Measurements from ENCODE around the gene NFIX. TPM values are rescaled to one million over a fixed set of nuclear protein-coding genes. Genes with fewer than 3 reads are reported as not detected.

NFIX gene
- total and polyA plus RNA-seq, 2 experiments from 2014 or later, result 0.06 to 0.14 TPM

DNA sequence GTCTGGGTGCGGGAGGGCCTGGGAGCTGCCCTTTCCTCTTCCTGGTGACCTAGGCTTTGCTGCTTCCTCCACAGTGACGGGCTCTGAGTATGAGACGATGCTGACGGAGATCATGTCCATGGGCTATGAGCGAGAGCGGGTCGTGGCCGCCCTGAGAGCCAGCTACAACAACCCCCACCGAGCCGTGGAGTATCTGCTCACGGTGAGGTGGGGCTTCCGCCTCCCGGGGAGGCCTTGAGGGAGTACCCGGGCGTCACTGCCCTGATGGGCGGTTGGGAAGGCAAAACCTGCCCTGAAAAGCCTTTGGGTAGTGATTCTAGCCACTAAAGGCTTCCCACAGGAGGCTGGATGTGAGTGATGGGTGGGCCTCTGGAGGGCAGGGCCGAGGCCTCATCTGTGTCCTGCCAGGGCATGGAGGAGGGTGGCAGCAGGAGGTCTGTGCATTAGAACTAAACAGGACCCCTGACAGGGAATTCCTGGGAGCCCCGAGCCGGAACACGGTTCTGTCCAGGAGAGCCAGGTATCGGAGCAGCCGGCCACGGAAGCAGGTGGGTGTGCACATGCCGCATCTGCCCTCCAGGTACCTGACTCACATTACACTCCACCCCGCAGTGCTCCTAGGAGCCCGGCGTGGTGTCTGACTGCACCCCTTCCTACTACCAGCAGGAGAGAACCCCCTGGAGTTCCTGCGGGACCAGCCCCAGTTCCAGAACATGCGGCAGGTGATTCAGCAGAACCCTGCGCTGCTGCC is 46.5 kb upstream of the NFIX start:
- no peak overlapping the region for H3K4me3 ChIP-seq
- peaks cover 18% of the 10 kb centered on the region for H3K79me2 ChIP-seq (replicated peaks; ENCODE audit: insufficient read depth)
- H3K27me3 ChIP-seq (ENCODE audit: insufficient read depth), result no peaks in the 10 kb centered on the region
- H3K4me3 Mint-ChIP-seq, result no peak overlapping the region
- no peak overlapping the region for H3K4me2 ChIP-seq
- ATAC-seq (no peak), DNase-seq (ENCODE audit: low spot score) (no peak)
- H3K9me3 Mint-ChIP-seq, result no peaks in the 10 kb centered on the region; the same call in 1 of the 3 replicates
- TF ChIP-seq, protein P1, sequence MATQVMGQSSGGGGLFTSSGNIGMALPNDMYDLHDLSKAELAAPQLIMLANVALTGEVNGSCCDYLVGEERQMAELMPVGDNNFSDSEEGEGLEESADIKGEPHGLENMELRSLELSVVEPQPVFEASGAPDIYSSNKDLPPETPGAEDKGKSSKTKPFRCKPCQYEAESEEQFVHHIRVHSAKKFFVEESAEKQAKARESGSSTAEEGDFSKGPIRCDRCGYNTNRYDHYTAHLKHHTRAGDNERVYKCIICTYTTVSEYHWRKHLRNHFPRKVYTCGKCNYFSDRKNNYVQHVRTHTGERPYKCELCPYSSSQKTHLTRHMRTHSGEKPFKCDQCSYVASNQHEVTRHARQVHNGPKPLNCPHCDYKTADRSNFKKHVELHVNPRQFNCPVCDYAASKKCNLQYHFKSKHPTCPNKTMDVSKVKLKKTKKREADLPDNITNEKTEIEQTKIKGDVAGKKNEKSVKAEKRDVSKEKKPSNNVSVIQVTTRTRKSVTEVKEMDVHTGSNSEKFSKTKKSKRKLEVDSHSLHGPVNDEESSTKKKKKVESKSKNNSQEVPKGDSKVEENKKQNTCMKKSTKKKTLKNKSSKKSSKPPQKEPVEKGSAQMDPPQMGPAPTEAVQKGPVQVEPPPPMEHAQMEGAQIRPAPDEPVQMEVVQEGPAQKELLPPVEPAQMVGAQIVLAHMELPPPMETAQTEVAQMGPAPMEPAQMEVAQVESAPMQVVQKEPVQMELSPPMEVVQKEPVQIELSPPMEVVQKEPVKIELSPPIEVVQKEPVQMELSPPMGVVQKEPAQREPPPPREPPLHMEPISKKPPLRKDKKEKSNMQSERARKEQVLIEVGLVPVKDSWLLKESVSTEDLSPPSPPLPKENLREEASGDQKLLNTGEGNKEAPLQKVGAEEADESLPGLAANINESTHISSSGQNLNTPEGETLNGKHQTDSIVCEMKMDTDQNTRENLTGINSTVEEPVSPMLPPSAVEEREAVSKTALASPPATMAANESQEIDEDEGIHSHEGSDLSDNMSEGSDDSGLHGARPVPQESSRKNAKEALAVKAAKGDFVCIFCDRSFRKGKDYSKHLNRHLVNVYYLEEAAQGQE (IDR thresholded peaks at IDR 0.05; ENCODE audit: unreplicated experiment), result no peak
- no peak for TF ChIP-seq POLR2AphosphoS5 (IDR thresholded peaks at IDR 0.05; ENCODE audit: low read depth)
- TF ChIP-seq, protein P2, sequence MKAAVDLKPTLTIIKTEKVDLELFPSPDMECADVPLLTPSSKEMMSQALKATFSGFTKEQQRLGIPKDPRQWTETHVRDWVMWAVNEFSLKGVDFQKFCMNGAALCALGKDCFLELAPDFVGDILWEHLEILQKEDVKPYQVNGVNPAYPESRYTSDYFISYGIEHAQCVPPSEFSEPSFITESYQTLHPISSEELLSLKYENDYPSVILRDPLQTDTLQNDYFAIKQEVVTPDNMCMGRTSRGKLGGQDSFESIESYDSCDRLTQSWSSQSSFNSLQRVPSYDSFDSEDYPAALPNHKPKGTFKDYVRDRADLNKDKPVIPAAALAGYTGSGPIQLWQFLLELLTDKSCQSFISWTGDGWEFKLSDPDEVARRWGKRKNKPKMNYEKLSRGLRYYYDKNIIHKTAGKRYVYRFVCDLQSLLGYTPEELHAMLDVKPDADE (IDR thresholded peaks at IDR 0.05), result no peak
- peaks cover 22% of the 10 kb centered on the region for H3K4me1 Mint-ChIP-seq
- H2AFZ ChIP-seq, result no peak overlapping the region
- H3K4me1 ChIP-seq (ENCODE audit: insufficient read depth), result peaks cover 18% of the 10 kb centered on the region
- H3F3A ChIP-seq (replicated peaks; ENCODE audit: low read depth), result peaks cover 35% of the 10 kb centered on the region
- H3K36me3 Mint-ChIP-seq (ENCODE audit: low read depth), result peaks cover 88% of the 10 kb centered on the region
- H3K27me3 Mint-ChIP-seq (ENCODE audit: insufficient read depth, low read depth, poor library complexity), result peaks cover 31% of the 10 kb centered on the region
- no peak overlapping the region for H3K27ac Mint-ChIP-seq
- H3K36me3 ChIP-seq (ENCODE audit: insufficient read depth), result peaks cover 24% of the 10 kb centered on the region
- no peak overlapping the region for H3K27ac ChIP-seq (ENCODE audit: low read depth)
- peaks cover 11% of the 10 kb centered on the region; the same call in 1 of the 2 replicates for H4K20me1 ChIP-seq (replicated peaks; ENCODE audit: insufficient read depth)
- H3K9me2 ChIP-seq (ENCODE audit: insufficient read depth), result no peaks in the 10 kb centered on the region

DNA sequence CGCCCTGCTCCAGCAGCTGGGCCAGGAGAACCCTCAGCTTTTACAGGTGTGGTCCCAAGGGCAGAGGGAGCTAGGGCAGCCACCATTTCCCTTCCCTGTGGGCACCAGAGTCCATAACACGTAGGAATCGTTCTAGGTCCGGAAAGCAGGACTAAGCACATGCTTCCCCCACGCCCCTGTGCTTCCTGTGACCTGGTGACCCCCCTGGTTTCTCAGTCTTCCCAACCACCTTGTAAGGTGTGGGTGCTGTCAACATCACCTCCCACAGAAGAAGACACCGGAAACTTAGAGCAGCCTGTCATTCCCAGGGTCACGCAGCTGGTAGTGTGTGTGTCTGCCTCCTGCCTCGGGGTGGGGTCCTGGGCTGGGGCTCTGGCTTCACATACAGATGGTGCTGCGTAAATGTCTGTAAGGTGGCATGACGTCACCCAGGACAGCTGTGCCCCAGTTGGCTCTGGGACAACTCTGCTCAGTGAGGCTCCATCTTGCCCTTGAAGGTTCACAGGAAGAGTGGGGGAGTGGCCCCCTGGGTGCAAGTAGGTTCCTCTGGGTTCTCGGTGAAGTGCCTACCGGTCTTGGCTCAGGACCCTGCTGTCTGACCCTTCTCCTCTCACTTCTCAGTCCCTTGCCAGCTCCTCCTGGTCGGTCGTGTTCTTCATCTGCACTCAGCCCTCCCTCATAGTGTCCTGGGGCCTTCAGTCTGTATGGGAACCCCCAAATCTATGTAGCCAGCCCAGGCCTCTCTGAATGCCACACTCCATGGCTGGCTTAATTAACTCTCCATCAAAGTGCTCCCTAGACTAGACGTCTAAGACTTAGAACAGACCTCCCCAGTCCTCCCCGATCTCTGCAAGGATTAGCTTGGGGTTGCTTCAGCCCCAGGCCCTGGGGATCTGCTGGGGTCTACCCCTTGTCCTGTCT is 45.7 kb upstream of the NFIX start:
- no peak overlapping the region; the same call in 2 of the 3 replicates for H3K4me3 Mint-ChIP-seq
- H3K36me3 Mint-ChIP-seq (ENCODE audit: low read depth), result peaks cover 87% of the 10 kb centered on the region
- TF ChIP-seq, protein P1 (IDR thresholded peaks at IDR 0.05; ENCODE audit: unreplicated experiment), result no peak
- TF ChIP-seq EZH2 (IDR thresholded peaks at IDR 0.05; ENCODE audit: low read depth, unreplicated experiment) (no peak), ZNF331 (CRISPR knock-in tag; IDR thresholded peaks at IDR 0.05; ENCODE audit: low read depth) (no peak), POLR2AphosphoS5 (IDR thresholded peaks at IDR 0.05; ENCODE audit: low read depth) (no peak), STAT1 (IDR thresholded peaks at IDR 0.05; ENCODE audit: unreplicated experiment) (no peak), NANOG (IDR thresholded peaks at IDR 0.05; ENCODE audit: borderline replicate concordance) (no peak)

More for the DNA sequence above, 45.7 kb upstream of the NFIX start:
- H2AFZ ChIP-seq, result no peak overlapping the region
- H3K27me3 ChIP-seq (ENCODE audit: insufficient read depth), result no peaks in the 10 kb centered on the region
- H3K36me3 ChIP-seq (ENCODE audit: insufficient read depth), result peaks cover 17% of the 10 kb centered on the region
- no peaks in the 10 kb centered on the region for H3K9me2 ChIP-seq (ENCODE audit: insufficient read depth)
- H3K27me3 Mint-ChIP-seq (ENCODE audit: insufficient read depth, low read depth, poor library complexity), result peaks cover 35% of the 10 kb centered on the region
- no peak overlapping the region for H3K27ac Mint-ChIP-seq
- peaks cover 18% of the 10 kb centered on the region for H3K4me1 ChIP-seq (ENCODE audit: insufficient read depth)
- peaks cover 22% of the 10 kb centered on the region for H3K79me2 ChIP-seq (replicated peaks; ENCODE audit: insufficient read depth)
- peaks cover 28% of the 10 kb centered on the region for H3K4me1 Mint-ChIP-seq
- H3F3A ChIP-seq (replicated peaks; ENCODE audit: low read depth), result peaks cover 37% of the 10 kb centered on the region
- no peak overlapping the region for H3K4me3 ChIP-seq
- DNase-seq (ENCODE audit: low spot score), result no peak
- no peak overlapping the region for H3K4me2 ChIP-seq
- peaks cover 13% of the 10 kb centered on the region; the same call in 1 of the 2 replicates for H4K20me1 ChIP-seq (replicated peaks; ENCODE audit: insufficient read depth)
- no peaks in the 10 kb centered on the region; the same call in 1 of the 3 replicates for H3K9me3 Mint-ChIP-seq
- H3K27ac ChIP-seq (ENCODE audit: low read depth), result no peak overlapping the region
- no peak for ATAC-seq

All from GM23338 (cell line).